ENCODE measurements around the gene DYNC1I1.

DYNC1I1 gene

DNA sequence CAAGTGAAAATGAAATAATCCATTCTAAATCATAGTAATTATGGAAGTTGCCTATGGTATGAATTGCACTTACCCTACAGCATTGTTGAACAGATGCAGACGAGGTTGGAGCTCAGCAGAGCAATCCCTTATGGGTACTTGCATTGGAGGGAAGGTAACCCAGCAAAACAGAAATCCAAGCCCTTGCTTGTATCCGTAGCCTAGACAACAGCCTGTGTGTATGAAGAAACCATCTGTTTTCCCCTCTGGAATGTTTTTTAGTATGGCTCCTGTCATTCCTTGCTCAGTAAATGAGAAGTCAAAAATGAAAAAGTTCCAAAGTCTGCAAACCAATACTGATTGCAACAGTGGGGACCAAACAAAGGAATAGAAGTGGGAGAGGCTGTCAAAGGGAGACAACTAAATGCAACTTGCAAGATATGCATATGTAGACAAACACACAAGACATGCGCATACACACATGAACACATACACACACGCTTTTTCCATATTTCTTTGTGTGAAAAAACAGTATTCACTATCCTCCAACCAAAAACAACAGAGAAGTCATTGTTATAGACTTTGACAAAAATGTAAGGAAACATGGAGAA lies 260.8 kb downstream of the DYNC1I1 start:
- DNase-seq, result no peak

DNA sequence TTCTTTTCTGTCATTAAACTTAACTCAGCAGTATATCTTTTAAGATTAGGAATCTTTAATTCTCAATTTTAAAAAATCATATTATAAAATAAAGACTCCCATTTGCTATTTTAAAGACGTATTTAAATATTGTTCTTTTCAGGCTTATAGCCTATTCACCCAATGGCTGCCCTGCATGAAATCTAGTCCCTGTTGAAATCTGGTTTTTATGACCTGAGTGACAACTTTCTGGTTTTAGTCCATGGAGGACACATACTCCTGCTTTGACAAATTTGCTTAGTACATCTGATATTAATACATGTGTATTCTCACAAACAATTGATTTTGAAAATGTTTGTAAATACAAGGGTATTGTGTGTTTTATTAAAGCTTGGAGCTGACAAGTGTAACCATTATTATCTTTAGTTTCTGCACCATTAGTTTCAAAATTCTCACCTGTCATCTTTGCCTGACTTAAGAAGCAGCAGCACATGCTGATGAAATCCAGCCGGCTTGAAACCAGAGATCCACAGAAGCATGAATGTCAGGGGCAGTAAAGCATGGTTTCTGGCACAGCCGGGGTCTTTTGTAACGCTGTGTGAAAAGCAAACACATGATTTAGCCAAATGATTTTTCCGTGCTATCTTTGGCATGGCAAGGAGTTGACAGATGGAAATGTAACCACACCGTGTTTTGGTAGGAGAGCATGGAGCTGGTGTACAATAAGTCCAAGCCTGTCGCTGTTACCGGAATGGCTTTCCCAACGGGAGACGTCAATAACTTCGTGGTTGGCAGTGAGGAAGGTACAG lies 262.8 kb downstream of the DYNC1I1 start:
- DNase-seq, result no peak

GRCh38 chr7:96040250-96040772 lies 268.0 kb downstream of the DYNC1I1 start:
- no peak for DNase-seq

DNA sequence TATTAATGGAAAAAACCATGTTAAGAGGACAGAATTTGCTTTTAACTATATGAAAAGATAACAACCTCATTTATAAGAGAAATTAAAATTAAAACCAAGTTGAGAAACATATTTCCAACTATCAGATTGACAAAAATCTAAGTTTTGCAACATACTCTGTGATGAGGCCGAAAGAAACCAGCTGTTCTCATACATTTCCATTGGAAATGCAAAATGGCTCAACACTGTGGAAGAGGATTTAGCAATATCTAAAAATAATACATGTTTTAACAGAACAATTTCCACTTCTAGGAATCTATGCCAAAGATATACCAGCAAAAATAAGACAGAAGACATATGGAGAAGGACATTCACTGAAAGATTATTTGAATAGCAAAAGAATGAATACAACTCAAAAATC lies 268.8 kb downstream of the DYNC1I1 start:
- no peak for DNase-seq

DNA sequence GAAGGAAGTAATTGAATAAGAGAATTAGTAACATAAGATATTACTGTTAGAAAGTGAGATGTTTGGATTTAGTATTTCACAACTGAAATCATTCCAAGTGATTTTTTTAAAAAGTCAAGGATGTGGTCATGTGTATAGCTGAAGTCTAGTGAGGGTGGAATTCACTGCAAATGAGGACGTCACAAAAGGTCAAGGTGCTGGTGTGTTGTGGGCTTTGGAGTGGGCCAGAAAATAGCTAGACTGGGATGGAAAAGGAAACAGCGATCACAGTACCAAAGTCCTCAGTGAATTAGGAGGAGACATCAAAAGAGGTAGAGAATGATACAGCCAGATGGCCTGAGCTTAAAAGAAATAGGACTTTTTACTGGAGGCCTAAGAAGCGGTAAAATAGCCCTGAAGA lies 272.8 kb downstream of the DYNC1I1 start:
- DNase-seq, result no peak

DNA sequence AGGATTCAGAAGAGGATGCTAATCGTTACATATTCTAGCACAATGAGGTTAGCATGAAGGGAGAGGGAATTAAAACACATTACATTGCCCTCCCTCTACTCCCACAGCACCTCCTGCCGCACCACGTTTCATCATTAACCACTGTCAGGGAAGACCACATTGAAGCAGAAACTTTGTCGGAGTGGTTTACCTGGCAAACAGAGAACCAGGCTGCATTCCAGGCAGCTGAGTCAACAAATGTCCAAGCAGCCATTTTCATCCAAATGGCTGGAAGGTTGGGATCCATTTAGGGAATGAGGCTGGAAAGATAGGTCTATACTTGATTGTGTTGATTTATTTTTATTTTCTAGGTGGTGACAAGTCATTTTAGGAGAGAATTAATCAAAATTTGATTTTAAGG lies 273.6 kb downstream of the DYNC1I1 start:
- no peak for DNase-seq

DNA sequence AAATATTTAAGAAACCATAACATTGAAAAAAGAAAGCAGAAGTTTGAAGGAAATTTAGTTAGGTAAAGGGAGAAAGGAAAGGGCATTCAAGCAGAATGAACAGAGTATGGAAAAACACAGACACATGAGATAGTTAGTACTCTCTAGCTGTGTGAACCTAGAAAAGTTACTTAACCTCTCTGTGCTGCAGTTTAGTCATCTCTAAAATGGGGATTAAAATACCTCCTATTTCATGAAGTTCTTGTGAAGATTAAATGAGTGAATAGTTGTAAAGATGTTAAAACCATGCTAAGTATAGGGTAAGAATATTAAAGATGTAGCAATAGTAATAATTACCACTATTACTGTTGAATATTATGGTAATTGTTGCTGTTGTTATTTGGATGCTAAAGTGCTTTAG lies 279.9 kb downstream of the DYNC1I1 start:
- no peak for DNase-seq

DNA sequence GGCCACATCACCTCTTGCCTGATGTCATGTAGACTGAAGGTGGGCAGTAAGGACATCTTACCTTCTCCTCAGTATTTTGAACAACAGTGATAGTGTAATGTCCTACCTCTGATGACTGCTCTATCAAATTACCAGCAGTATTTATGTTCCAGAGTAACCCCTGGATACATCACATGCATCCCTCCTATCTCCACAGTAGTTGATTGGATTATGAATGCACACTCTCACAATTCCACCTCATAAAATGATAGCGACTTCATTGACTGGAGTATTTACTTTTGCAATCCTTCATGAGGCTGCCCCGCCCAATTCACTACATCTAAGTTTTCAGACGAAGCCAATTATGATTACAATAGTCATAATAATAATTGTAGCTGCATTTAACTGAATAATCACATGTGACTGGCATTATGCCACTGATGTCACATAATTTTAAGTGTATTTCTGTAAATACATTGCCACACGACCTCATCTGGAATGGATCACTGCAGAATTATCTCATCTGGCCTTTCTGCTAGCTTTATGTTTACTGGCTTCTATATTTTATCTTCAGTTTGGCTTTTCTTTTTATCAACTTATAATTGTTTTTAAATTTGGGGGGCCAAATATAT lies 280.6 kb downstream of the DYNC1I1 start:
- no peak for DNase-seq

DNA sequence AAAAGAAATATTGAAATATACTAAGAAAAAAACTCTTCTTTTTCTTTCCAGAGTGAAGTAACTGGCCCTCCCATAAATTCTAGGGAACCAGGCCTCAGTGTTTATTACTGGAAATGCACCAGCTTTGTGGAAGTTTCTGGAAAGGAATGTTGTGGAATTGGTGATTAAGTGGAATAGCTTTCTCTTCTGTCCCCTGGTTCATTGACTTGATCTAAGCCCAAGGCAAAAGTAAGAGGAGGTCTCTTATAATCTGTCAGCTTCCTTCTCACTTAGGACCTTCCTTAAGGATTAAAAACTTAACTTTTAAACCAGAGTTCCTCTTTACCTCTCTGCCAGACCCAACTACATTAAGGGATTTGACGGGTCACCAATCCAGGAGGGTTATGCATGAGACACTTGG lies 283.4 kb downstream of the DYNC1I1 start:
- DNase-seq, result no peak

- no peak for DNase-seq
Measured at GRCh38 chr7:96059075-96059474, 286.7 kb downstream of the DYNC1I1 start.

DNA sequence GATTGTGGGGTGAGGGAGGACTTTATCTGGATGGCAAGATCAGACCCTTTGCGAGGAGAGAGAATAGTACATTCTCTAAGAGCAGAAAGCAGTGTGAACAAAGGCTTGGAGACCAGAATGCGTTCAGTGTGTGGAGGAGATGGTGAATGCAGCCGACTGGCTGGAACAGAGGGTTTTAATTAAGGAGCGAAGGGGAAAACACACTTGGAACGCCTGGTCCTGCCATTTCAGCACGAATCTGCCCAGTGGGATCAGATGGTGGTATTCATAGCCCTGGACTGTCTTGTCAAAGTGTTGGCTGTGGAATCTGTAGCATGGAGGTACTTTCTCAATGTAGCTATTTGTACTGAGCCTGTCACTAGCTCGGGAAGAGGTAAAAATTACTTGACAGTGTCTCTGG lies 288.7 kb downstream of the DYNC1I1 start:
- no peak for DNase-seq

DNA sequence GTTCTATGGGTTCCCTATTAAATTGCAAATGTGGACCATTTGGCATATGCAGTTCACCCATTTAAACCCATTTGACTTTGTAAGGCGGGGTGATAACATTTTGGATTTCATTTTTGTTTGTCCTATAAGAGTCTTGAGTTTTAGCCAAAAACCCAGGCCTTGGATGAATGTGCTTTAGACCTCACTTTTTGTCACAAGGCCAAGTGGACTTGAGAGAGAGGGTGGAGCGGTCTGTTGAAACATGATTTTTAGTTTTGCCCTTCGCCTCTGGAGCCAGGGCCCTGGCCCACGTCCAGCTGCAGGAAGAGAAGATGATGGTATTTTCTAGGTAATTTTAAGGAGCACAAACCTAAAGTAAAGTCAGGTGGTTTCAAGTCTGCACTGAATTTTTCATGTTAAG lies 289.5 kb downstream of the DYNC1I1 start:
- DNase-seq, result no peak

- DNase-seq, result no peak
Measured at GRCh38 chr7:96067321-96067720, 295.0 kb downstream of the DYNC1I1 start.

GRCh38 chr7:96069401-96069800 lies 297.0 kb downstream of the DYNC1I1 start:
- no peak for DNase-seq

DNA sequence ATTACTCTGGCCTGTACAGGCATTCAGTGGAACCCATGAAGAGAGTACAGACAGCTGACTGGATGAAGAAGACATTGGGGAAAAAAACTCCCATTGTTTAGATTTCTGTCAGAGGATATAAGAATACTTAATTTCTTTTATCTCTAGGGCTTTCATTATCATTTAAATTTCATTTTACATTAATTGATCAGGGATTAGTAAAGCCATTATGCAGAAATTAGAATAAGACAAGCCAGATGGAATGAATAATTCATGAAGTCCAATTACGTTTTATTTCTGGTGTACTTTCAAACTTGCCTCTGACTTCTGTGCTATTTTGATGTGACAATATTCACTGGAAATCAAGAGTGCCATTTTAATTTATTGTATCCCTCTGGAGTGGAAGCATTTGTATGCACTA lies 302.5 kb downstream of the DYNC1I1 start:
- DNase-seq, result no peak

DNA sequence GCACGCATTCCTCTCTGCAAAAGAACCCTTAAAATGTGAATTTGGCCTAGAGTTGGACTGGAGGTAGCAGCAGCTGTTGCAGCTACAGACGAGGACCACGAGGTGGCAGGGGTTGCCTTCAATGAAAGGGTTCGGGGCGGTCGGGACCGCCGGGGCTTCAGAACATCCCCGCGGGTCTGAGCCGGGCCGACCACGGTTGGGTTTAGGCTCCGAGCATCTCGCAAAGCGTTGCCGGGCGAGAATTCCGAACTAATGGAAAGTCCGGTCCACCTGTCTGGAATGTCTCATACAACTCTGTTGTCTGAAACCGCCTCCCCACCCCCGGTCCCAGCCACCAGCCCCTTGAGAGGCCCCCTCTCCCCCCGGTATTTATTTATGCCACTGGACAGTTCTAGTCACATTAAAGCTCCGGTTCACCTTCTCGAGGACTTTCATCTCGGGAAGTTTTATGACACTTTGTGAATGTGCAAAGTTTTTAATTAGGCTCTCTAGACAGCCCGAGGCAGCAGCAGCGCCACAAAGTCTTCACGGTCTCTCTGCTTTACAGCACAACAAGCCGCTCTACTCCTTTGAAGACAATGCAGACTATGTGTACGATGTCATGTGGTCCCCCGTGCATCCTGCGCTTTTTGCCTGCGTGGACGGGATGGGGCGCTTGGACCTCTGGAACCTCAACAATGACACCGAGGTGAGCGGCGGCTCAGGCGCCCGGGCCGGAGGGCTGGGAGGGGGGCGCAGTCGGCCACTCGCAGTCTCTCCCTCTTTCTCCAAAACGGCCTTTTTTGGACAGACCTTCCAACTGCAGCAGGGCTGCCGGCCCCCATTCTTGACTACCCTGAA lies 303.4 kb downstream of the DYNC1I1 start:
- DNase-seq, result peak; percentile 30 to 52

- no peak for DNase-seq
Measured at GRCh38 chr7:96076350-96076707, 304.0 kb downstream of the DYNC1I1 start.

GRCh38 chr7:96080027-96080426 lies 307.7 kb downstream of the DYNC1I1 start:
- no peak for DNase-seq

GRCh38 chr7:96084881-96085553 lies 312.7 kb downstream of the DYNC1I1 start:
- no peak for DNase-seq

DNA sequence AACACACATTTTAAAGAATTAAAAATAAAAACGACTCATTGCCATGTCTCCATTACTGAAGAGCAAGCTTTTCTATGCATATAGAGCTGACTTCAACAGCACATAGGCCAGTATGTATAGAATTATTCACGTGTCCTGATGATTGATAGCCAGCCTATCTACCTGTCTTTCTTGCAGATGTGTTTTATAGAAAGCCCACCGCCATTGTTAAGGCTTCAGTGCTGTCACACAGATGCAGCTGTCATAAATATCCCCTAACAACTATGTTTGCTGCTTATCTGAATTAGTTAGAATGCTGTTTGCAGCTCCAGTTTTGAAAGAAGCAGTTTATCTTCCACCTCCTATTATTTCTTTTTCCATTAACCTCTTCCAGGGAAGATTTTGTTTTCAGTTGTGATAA lies 313.6 kb downstream of the DYNC1I1 start:
- no peak for DNase-seq

DNA sequence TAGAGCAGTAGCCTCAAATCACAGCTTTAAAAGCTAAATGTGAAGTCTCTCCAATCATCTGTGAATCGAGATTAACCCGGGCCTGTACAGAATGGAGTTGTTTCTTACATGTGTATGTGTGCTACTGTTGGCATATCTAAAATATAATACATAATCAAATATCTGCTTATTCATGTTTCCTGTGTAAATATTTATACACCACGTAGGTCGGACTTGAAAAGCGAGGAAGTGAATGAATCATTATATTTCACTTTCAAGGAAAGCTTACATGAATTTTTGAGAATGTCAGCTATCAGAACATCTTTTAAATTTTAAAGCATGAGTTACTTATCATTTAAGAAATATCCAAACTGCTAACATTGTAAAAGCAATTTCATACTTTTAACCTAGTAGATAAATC lies 316.2 kb downstream of the DYNC1I1 start:
- DNase-seq, result no peak

- DNase-seq, result no peak
Measured at GRCh38 chr7:96089511-96089910, 317.2 kb downstream of the DYNC1I1 start.

DNA sequence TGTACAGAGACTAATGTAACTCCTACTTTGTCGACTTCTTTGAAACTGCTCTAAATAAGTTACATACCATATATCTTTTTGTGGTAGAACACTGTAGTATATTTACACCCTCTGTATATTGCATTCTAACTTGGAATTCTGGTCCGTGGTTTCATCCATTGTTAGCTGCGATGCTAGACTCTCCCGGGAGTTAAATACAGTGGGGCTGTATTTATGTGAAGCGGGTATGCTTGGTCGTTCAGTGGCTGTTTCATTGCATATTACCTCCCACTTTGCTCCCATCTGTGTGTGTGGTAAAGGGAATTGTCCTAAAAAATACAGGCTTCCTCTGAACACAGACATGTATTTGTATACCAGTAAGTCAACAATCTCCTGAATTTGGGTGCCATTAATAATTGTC lies 318.4 kb downstream of the DYNC1I1 start:
- DNase-seq, result no peak

All from CD4-positive, alpha-beta T cell treated with Interferon alpha-2 for 1 hour (primary cell).